RWPE2 (cell line): Measurements from ENCODE around the gene MTUS2.

Experiments used
- ATAC-seq: fragments of 200-7000 bp; cut with Tn5 transposase; 3 replicates; pipeline ENCODE4 v1.9.1; 2021; ENCODE audit warnings: low read depth
- DNase-seq: peaks from one replicate; pipeline ENCODE4 v3.0.0-alpha.2; 2020; ENCODE audit warnings: low spot score
- H3K27ac ChIP-seq: fragments of 450-650 bp; 2 replicates; pipeline ENCODE4 v1.5.1; 2017; ENCODE audit warnings: mild to moderate bottlenecking; ENCODE audit not compliant: poor library complexity, severe bottlenecking
- H3K27me3 ChIP-seq: fragments of 250-450 bp; sonication (Bioruptor Pico); 2 replicates; pipeline ENCODE4 v1.5.1; 2021; ENCODE audit warnings: mild to moderate bottlenecking, moderate library complexity; ENCODE audit not compliant: insufficient read depth, poor library complexity, severe bottlenecking
- H3K36me3 ChIP-seq: fragments of 250-450 bp; sonication (Bioruptor Pico); 2 replicates; pipeline ENCODE4 v1.5.1; 2020; ENCODE audit warnings: low read depth, mild to moderate bottlenecking, moderate library complexity
- H3K4me1 ChIP-seq: fragments of 250-450 bp; sonication (Bioruptor Pico); 2 replicates; pipeline ENCODE4 v1.5.1; 2021; ENCODE audit warnings: mild to moderate bottlenecking, moderate library complexity; ENCODE audit not compliant: insufficient read depth, poor library complexity, severe bottlenecking
- H3K4me3 ChIP-seq: fragments of 250-450 bp; sonication (Bioruptor Pico); 2 replicates; pipeline ENCODE4 v1.5.1; 2021; ENCODE audit warnings: mild to moderate bottlenecking, moderate library complexity; ENCODE audit not compliant: severe bottlenecking
- H3K9me3 ChIP-seq: fragments of 250-450 bp; sonication (Bioruptor Pico); 2 replicates; pipeline ENCODE4 v1.5.1; 2021; ENCODE audit warnings: mild to moderate bottlenecking, moderate library complexity; ENCODE audit not compliant: severe bottlenecking
- TF ChIP-seq, protein P1 (sequence below): fragments of 450-650 bp; IDR thresholded peaks from one replicate; pipeline ENCODE4 v1.5.1; 2017; ENCODE audit warnings: mild to moderate bottlenecking, moderate library complexity; ENCODE audit not compliant: poor library complexity, severe bottlenecking

MTUS2 gene

DNA sequence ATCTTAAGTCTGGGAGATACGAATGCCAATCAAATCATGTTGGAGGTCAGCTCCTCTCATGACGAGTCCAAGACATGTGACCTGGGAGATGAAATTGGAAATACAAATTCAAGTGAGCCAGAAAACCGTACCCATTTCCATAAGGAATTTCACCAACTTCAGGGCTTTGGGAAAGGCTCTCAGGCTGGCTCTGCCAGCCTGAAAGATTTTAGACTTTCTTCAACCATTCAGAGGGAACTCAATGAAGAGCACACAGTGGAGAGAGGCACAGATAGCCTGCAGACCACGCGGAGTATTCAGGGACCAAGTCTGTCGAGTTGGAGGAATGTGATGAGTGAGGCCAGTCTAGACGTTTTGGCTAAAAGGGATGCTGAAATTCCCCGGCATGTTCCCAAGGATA lies 204.6 kb downstream of the MTUS2 start:
- DNase-seq (no peak), ATAC-seq (no peak)
- H3K4me1 ChIP-seq, result no peaks in the 10 kb centered on the region
- H3K27ac ChIP-seq, result no peak overlapping the region
- no peaks in the 10 kb centered on the region for H3K9me3 ChIP-seq
- H3K36me3 ChIP-seq, result no peaks in the 10 kb centered on the region
- TF ChIP-seq, protein P1, sequence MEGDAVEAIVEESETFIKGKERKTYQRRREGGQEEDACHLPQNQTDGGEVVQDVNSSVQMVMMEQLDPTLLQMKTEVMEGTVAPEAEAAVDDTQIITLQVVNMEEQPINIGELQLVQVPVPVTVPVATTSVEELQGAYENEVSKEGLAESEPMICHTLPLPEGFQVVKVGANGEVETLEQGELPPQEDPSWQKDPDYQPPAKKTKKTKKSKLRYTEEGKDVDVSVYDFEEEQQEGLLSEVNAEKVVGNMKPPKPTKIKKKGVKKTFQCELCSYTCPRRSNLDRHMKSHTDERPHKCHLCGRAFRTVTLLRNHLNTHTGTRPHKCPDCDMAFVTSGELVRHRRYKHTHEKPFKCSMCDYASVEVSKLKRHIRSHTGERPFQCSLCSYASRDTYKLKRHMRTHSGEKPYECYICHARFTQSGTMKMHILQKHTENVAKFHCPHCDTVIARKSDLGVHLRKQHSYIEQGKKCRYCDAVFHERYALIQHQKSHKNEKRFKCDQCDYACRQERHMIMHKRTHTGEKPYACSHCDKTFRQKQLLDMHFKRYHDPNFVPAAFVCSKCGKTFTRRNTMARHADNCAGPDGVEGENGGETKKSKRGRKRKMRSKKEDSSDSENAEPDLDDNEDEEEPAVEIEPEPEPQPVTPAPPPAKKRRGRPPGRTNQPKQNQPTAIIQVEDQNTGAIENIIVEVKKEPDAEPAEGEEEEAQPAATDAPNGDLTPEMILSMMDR, result no peak
- no peaks in the 10 kb centered on the region for H3K27me3 ChIP-seq
- H3K4me3 ChIP-seq, result no peak overlapping the region

DNA sequence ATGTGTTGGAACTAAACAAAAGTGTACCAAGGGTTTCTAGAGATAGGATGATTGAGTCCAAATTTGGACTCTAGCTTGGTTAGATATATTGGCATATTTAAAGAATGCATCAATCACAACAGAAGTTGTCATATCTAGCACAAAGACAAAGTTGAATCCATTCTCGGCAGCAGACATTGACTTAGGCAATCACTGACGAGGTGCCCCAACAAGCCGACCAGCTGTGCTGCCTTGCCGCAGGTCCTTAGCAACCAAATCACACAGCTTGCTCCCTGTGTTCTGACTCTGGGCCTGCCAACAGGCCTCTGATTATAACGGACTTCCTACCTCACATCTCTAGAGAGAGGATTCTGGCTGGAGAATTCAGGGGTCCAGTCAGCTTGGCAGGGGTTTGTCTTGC lies 208.7 kb downstream of the MTUS2 start:
- no peak for ATAC-seq
- Histone ChIP-seq H3K36me3 (no peaks in the 10 kb centered on the region), H3K9me3 (no peaks in the 10 kb centered on the region), H3K27me3 (no peaks in the 10 kb centered on the region), H3K27ac (no peak overlapping the region), H3K4me1 (no peaks in the 10 kb centered on the region), H3K4me3 (no peak overlapping the region)
- TF ChIP-seq, protein P1, result no peak
- no peak for DNase-seq

DNA sequence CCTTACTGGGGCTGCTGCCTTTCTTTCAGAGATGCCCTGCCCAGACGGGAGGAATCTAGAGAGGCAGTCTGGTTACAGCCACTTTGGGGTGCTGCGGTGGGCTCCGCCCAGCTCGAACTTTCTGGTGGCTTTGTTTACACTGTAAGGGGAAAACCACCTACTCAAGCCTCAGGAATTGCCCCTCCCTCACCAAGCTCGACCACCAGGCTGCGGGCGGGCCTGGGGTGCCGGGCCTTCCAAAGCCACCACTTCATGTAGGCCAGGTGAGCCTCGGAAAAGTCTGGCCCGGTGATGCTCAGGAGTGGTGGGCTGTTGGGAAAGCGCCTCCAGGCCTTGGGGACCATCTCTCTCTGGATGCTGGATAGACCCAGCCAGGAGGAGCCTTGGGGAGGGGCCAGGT lies 218.6 kb downstream of the MTUS2 start:
- H3K4me3 ChIP-seq, result no peak overlapping the region
- no peak overlapping the region for H3K27ac ChIP-seq
- TF ChIP-seq, protein P1, result no peak
- H3K4me1 ChIP-seq, result no peaks in the 10 kb centered on the region
- no peaks in the 10 kb centered on the region for H3K36me3 ChIP-seq
- ATAC-seq (no peak), DNase-seq (no peak)
- no peaks in the 10 kb centered on the region for H3K9me3 ChIP-seq
- H3K27me3 ChIP-seq, result no peaks in the 10 kb centered on the region

DNA sequence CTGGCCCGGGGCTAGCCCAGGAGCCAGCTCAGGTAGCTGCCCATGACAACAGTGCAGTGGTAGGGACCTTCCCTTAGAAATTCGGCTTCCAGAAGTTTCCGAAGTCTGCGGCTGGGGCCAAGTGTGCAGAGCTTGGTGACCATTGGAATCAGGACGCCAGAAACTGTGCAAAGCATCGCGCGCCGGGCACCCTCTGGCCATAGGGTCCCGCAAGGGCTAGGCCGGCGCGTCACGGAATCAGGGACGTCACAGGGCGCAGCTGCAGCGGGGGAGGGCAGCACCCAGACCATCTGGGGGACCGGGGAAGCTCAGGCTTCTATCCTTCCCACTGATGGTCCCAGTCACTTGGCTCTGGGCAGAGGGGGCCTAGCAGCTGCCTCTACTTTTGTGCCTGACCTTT lies 219.1 kb downstream of the MTUS2 start:
- H3K4me3 ChIP-seq, result no peak overlapping the region
- no peaks in the 10 kb centered on the region for H3K4me1 ChIP-seq
- no peaks in the 10 kb centered on the region for H3K27me3 ChIP-seq
- ATAC-seq, result no peak
- TF ChIP-seq, protein P1, result no peak
- H3K36me3 ChIP-seq, result no peaks in the 10 kb centered on the region
- DNase-seq, result no peak
- H3K9me3 ChIP-seq, result no peaks in the 10 kb centered on the region
- H3K27ac ChIP-seq, result no peak overlapping the region

DNA sequence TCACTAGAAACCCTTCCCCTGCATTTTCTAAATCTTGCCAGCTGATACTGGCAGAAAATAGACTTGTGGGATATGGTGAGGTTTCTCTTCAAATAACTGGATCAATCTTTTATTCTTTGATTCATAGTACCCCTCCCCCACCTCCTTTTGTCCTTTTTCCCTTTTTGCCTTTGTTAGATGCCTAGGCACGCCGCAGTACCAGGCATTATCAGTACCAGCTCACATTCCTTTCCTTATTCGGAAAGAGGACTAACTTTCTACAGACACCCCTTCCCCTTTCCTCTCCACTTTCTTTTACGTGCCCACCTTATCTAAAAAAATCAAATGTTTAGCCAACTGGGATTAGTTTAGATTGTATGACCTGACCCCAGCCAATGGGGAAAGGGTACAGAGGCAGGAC lies 226.4 kb downstream of the MTUS2 start:
- Histone ChIP-seq H3K4me3 (no peak overlapping the region), H3K27me3 (no peaks in the 10 kb centered on the region), H3K9me3 (no peaks in the 10 kb centered on the region), H3K4me1 (no peaks in the 10 kb centered on the region), H3K36me3 (no peaks in the 10 kb centered on the region), H3K27ac (no peak overlapping the region)
- TF ChIP-seq, protein P1, result no peak
- no peak for DNase-seq
- no peak for ATAC-seq
